Vagina (tissue), 2 donors: ENCODE measurements around the gene PTPA. TPM values are rescaled to one million over a fixed set of nuclear protein-coding genes. Genes with fewer than 3 reads are reported as not detected.

Experiments
- DNase-seq, 2 donors: peaks; one replicate each; pipeline ENCODE4 v3.0.0-alpha.2; 2017; ENCODE audit errors: extremely low spot score in 2 of 2
- H3K27ac ChIP-seq: fragments of 200-600 bp; sonication (generic); one replicate; pipeline ENCODE4 v1.5.1; 2019
- H3K27me3 ChIP-seq: fragments of 200-600 bp; sonication (generic); one replicate; pipeline ENCODE4 v1.5.1; 2019
- H3K36me3 ChIP-seq, 2 donors: fragments of 200-600 bp; sonication (generic); one replicate each; pipeline ENCODE4 v1.5.1; 2017 to 2019
- H3K4me1 ChIP-seq: fragments of 200-600 bp; sonication (generic); one replicate; pipeline ENCODE4 v1.5.1; 2019
- H3K4me3 ChIP-seq, 2 donors: fragments of 200-600 bp; sonication (generic); 1 replicate in 1 of 2; 2 replicates in 1 of 2; pipeline ENCODE4 v1.5.1; 2016 to 2019
- H3K9me3 ChIP-seq: fragments of 200-600 bp; sonication (generic); one replicate; pipeline ENCODE4 v1.5.1; 2019
- CTCF ChIP-seq, 3 experiments: fragments of 450-650 bp in 2 of 3; fragments of 200-600 bp in 1 of 3; sonication (generic) in 1 of 3; IDR thresholded peaks; one replicate each; pipeline ENCODE4 v1.5.1; 2017 to 2019; ENCODE audit warnings: antibody characterized with exemption in 3 of 3, mild to moderate bottlenecking in 2 of 3, moderate library complexity in 2 of 3
- POLR2A ChIP-seq, 2 donors: fragments of 450-650 bp; IDR thresholded peaks; one replicate each; pipeline ENCODE4 v1.6.1; 2017; ENCODE audit warnings: antibody characterized with exemption in 2 of 2, mild to moderate bottlenecking in 2 of 2, moderate library complexity in 2 of 2
- POLR2AphosphoS5 ChIP-seq, 2 donors: sonication (generic); formaldehyde crosslinking; IDR thresholded peaks; one replicate each; pipeline ENCODE4 v1.9.0; 2017; ENCODE audit warnings: antibody characterized with exemption in 2 of 2, mild to moderate bottlenecking in 2 of 2, low read depth in 1 of 2; ENCODE audit not compliant: insufficient read depth in 1 of 2
- intact Hi-C: fragments of 100-400 bp; cut with DNase I; formaldehyde crosslinking; loops from one replicate; pipeline ENCODE4 v1.15.1; 2023
- total RNA-seq: library from RNA; depleted of rRNA; stranded (reverse); fragments of >200 nt; gene quantifications from one replicate; pipeline ENCODE4 v1.2.3, GENCODE V29; 2016

PTPA gene
- total RNA-seq, 1 donor from 2014 or later, result 46.2 TPM

GRCh38 chr9:129142138-129142935, 31.1 kb downstream of the PTPA start:
- no peak for DNase-seq
- Histone ChIP-seq H3K27me3 (no peaks in the 10 kb centered on the region), H3K4me1 (peaks cover 98% of the 10 kb centered on the region), H3K36me3 (peaks cover 0 to 11% of the 10 kb centered on the region in 2 donors), H3K9me3 (no peaks in the 10 kb centered on the region), H3K4me3 (peak overlapping the region; percentile 4 to 45), H3K27ac (peak overlapping the region; percentile 100)
- no peak for TF ChIP-seq CTCF (IDR thresholded peaks at IDR 0.05)
- no peak for TF ChIP-seq POLR2A (IDR thresholded peaks at IDR 0.05)
- no peak for TF ChIP-seq POLR2AphosphoS5 (IDR thresholded peaks at IDR 0.05; ENCODE audit: insufficient read depth in 1 of 2, low read depth in 1 of 2)
- intact Hi-C loops, result loop anchor here (5.0 to 10.0 kb wide), 2 partner anchors 175 to 422 kb away; no protein-coding TSS in a partner anchor

GRCh38 chr9:129143031-129143927, 32.1 kb downstream of the PTPA start:
- intact Hi-C loops, result loop anchor here (5.0 to 10.0 kb wide), 2 partner anchors 174 to 422 kb away; no protein-coding TSS in a partner anchor
- DNase-seq, result no peak
- Histone ChIP-seq H3K27me3 (no peaks in the 10 kb centered on the region), H3K27ac (peak overlapping the region; percentile 100), H3K4me3 (no peak overlapping the region), H3K4me1 (peaks cover 96% of the 10 kb centered on the region), H3K36me3 (peaks cover 0 to 7% of the 10 kb centered on the region in 2 donors), H3K9me3 (no peaks in the 10 kb centered on the region)
- TF ChIP-seq POLR2A (IDR thresholded peaks at IDR 0.05) (peak in 1 of 2 donors; percentile 31), CTCF (IDR thresholded peaks at IDR 0.05) (peak; percentile 40 to 69 (median 52)), POLR2AphosphoS5 (IDR thresholded peaks at IDR 0.05; ENCODE audit: insufficient read depth in 1 of 2, low read depth in 1 of 2) (peak; percentile 67 to 94)

- H3K9me3 ChIP-seq, result no peaks in the 10 kb centered on the region
- TF ChIP-seq CTCF (IDR thresholded peaks at IDR 0.05), result no peak
- no peak for TF ChIP-seq POLR2AphosphoS5 (IDR thresholded peaks at IDR 0.05; ENCODE audit: insufficient read depth in 1 of 2, low read depth in 1 of 2)
- TF ChIP-seq POLR2A (IDR thresholded peaks at IDR 0.05), result no peak
- H3K36me3 ChIP-seq, result peaks cover 0 to 14% of the 10 kb centered on the region in 2 donors
- H3K27me3 ChIP-seq, result no peaks in the 10 kb centered on the region
- peaks cover 79% of the 10 kb centered on the region for H3K4me1 ChIP-seq
- peak overlapping the region; percentile 100 for H3K27ac ChIP-seq
- DNase-seq, result no peak
- no peak overlapping the region for H3K4me3 ChIP-seq
- intact Hi-C loops, result loop anchor here (10.0 kb wide), 1 partner anchor 419 kb away; no protein-coding TSS in a partner anchor
These were observed 34.1 kb downstream of the PTPA start for GRCh38 chr9:129145316-129145715.

- H3K4me1 ChIP-seq, result peaks cover 73% of the 10 kb centered on the region
- H3K27me3 ChIP-seq, result no peaks in the 10 kb centered on the region
- intact Hi-C loops, result loop anchor here (10.0 kb wide), 1 partner anchor 419 kb away; no protein-coding TSS in a partner anchor
- no peak for TF ChIP-seq CTCF (IDR thresholded peaks at IDR 0.05)
- TF ChIP-seq POLR2AphosphoS5 (IDR thresholded peaks at IDR 0.05; ENCODE audit: insufficient read depth in 1 of 2, low read depth in 1 of 2), result peak in 1 of 2 donors; percentile 66
- H3K27ac ChIP-seq, result peak overlapping the region; percentile 100
- H3K36me3 ChIP-seq, result peaks cover 0 to 14% of the 10 kb centered on the region in 2 donors
- H3K4me3 ChIP-seq, result no peak overlapping the region
- no peaks in the 10 kb centered on the region for H3K9me3 ChIP-seq
- DNase-seq, result no peak
These were observed 34.7 kb downstream of the PTPA start for GRCh38 chr9:129145841-129146292.
